HUDEP-2 (cell line): Measurements from ENCODE around the gene RAC2.

Experiments
- DNase-seq, 76 experiments: peaks; one replicate each; lab custom pipeline; 2025; ENCODE audit not compliant: unreplicated experiment in 76 of 76; lab: John Stamatoyannopoulos, UW

The RAC2 gene

DNA sequence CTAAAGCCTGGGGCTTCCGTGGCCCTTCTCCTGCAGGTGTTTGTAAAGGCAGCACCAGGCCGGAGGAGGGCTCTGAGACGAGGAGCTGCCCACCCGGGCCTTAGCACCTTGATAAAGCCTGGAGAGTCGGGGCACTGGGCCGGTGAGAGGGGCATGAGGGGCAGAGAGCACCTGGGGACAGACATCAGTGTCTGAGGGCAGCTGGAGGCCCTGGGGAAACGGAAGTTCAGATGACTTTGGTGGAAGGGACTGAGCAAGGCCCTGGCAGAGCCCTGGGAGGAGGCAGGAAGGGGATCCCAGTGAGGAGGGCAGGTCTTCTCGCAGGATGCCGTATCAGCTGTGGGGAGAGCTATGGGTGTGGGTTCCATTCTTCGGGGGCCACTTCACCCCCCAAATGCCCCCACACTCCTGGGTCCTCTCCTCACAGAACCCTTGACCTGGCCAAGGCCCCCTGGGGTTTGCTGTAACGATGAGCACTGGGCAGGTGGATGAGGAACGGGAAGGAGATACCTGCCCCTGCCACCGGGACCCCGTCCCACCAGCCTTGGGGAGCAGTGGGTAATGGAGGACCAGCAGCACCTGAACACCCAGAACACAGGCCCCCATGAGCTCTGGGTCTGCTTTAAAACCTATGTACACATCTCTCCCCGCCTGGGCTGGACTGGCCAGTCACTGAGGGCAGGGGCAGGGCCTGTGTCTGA is 63.4 kb downstream of the RAC2 start:
- no peak for DNase-seq

DNA sequence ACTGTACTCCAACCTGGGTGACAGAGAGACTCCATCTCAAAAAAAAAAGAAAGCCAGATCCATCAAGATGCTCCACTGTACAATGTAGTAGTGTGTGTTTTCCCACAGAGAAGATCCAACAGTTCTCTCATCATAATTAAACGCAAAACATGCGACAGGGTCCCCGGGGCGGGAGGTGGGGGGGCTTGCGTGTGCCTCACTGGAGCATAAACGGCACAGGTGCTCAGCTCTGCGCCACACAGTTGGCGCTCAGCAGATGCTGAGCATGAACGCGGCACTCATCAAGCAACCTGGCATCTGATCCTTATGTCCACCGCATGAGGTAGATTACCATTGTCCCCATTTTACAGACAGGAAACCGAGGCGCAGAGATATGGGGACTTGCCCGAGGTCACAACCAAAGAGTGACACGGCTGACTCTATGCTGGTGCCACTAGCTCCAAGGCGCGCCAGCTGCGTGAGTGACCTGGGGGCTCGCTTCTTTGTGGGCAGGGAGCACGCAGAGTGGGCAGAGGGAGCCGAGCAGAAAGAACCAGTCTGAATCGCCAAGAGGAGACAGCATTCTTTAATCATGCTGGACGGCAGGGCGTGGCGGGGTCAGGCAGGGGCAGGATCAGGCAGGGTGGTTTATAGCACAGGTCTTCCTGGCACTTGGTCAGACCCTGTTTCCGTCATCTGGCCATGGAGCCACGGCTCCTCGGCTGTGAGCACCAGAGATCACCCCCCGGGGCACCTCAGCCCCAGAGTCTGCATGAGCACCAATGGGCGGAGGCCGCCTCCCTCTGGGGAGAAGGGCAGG is 64.2 kb downstream of the RAC2 start:
- no peak for DNase-seq

- DNase-seq = no peak
Measured at GRCh38 chr22:37179126-37179470, 65.0 kb downstream of the RAC2 start.

DNA sequence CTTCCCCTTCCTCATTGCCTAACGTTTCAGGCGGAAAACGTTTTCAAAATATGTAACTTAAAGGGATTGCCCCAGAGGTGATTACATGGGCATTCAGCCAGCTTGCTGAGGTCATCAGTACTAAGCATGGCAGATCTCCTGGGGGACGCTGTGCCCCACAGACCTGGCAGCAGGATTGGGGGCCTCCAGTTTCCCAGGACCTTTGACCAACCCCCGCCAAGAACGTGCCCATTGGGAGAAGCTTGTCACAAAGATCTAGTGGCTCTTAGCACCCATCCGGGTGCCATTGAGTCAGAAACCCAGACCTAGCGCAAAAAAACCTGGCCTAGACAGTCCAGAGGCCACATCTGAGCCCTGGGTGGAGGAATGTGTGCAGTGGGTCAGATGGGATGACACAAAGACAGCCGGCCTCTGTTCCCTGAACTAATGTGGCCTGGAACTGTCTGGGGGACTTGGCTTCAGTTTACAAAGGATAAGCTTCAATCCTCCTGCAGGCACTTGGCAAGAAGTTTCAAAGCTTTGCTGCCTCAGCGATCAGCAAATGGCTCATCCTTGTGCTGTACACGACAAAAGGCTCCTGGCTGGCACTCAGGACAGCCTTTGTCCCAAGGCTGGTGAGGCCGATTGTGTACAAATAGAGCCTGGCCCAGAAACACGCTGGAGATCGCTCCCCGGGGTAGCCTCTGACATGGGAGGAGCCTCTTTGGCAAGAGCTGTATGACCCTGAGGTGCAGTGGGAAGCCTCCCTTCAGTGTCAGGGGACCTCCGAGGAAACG is 65.5 kb downstream of the RAC2 start:
- DNase-seq = no peak

GRCh38 chr22:37177755-37178154 is 66.3 kb downstream of the RAC2 start:
- DNase-seq = no peak

GRCh38 chr22:37177221-37177620 is 66.8 kb downstream of the RAC2 start:
- DNase-seq = no peak

DNA sequence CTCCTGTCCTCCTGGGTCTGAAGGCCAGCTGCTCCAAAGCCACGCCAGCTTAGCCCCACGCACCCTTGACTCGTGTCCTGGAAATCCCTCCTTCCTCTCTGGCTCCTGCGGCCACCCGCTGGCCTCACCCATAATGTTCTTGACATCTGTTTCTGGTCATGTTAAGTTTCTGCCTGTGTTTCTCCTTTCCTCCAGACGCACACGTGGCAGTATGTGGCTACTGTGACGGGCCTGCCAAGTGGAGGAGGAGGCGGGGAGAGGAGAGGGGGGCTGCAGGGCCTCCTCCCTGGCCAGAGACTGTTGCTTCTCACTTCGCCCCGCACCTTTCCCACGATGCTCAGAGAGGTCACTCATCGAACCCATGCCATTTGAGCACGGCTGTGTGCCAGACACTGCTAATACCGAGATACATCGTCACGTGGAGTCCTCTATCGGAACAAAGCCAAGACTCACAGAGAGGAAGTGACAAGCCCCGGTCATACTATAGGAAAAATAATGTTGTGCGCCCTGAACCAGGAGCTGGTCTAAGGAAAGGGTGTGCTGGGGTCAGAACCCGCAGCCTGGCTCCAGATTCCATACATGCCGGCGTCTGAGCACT is 67.5 kb downstream of the RAC2 start:
- DNase-seq = peak in 55 of 76 experiments; percentile 5 to 71 (median 41)

GRCh38 chr22:37175414-37176281 is 68.4 kb downstream of the RAC2 start:
- DNase-seq = no peak
